ENCODE results near the gene APLNR. TPM values are rescaled to one million over a fixed set of nuclear protein-coding genes. Genes with fewer than 3 reads are reported as not detected.

APLNR gene
- total RNA-seq, 2 experiments from 2014 or later, result not detected

GRCh38 chr11:57192316-57192715 lies 44.7 kb downstream of the APLNR start:
- ChIA-PET CTCF (ENCODE audit: unreplicated experiment) (no interaction called here), POLR2A (no interaction called here)
- H2AFZ ChIP-seq (ENCODE audit: low read length), result no peak overlapping the region
- H3K4me1 ChIP-seq (ENCODE audit: insufficient read depth, low read length, poor library complexity, severe bottlenecking), result no peaks in the 10 kb centered on the region
- no peaks in the 10 kb centered on the region for H3K9me2 ChIP-seq (ENCODE audit: insufficient read depth, low read length)
- no peaks in the 10 kb centered on the region for H4K20me1 ChIP-seq (ENCODE audit: insufficient read depth, low read length)
- no peak overlapping the region for H3K27ac ChIP-seq (ENCODE audit: low read depth, low read length, poor library complexity, severe bottlenecking)
- H3K4me2 ChIP-seq (ENCODE audit: low read length), result no peak overlapping the region
- no peak for TF ChIP-seq EZH2phosphoT487 (IDR thresholded peaks at IDR 0.05; ENCODE audit: borderline replicate concordance, low read depth, low read length)
- TF ChIP-seq CTCF (conservative IDR thresholded peaks at IDR 0.05; ENCODE audit: low read length), result no peak
- intact Hi-C loops (cut with micrococcal nuclease; ENCODE audit: unreplicated experiment), result no loop called here
- H3K36me3 ChIP-seq (ENCODE audit: insufficient read depth, low read length), result no peaks in the 10 kb centered on the region
- H3K79me2 ChIP-seq (ENCODE audit: insufficient read depth, low read depth, low read length), result no peaks in the 10 kb centered on the region
- no TSS peak for BruUV-seq (replicated peaks)
- no peak for DNase-seq (ENCODE audit: low spot score)
- no peaks in the 10 kb centered on the region for H3K9me3 ChIP-seq (ENCODE audit: low read length)
- no peak overlapping the region for H3K4me3 ChIP-seq (ENCODE audit: low read depth, low read length, poor library complexity, severe bottlenecking)

GRCh38 chr11:57191311-57192219 lies 45.5 kb downstream of the APLNR start:
- ChIA-PET POLR2A (no interaction called here), CTCF (ENCODE audit: unreplicated experiment) (no interaction called here)
- TF ChIP-seq CTCF (conservative IDR thresholded peaks at IDR 0.05; ENCODE audit: low read length) (no peak), EZH2phosphoT487 (IDR thresholded peaks at IDR 0.05; ENCODE audit: borderline replicate concordance, low read depth, low read length) (no peak)
- Histone ChIP-seq H3K9me2 (ENCODE audit: insufficient read depth, low read length) (no peaks in the 10 kb centered on the region), H3K4me2 (ENCODE audit: low read length) (no peak overlapping the region), H3K4me3 (ENCODE audit: low read depth, low read length, poor library complexity, severe bottlenecking) (no peak overlapping the region), H4K20me1 (ENCODE audit: insufficient read depth, low read length) (no peaks in the 10 kb centered on the region), H3K4me1 (ENCODE audit: insufficient read depth, low read length, poor library complexity, severe bottlenecking) (no peaks in the 10 kb centered on the region), H3K36me3 (ENCODE audit: insufficient read depth, low read length) (no peaks in the 10 kb centered on the region), H3K79me2 (ENCODE audit: insufficient read depth, low read depth, low read length) (no peaks in the 10 kb centered on the region), H2AFZ (ENCODE audit: low read length) (no peak overlapping the region), H3K9me3 (ENCODE audit: low read length) (no peaks in the 10 kb centered on the region), H3K27ac (ENCODE audit: low read depth, low read length, poor library complexity, severe bottlenecking) (no peak overlapping the region)
- no peak for DNase-seq (ENCODE audit: low spot score)
- BruUV-seq (replicated peaks), result no TSS peak
- intact Hi-C loops (cut with micrococcal nuclease; ENCODE audit: unreplicated experiment), result no loop called here

GRCh38 chr11:57190548-57190947 lies 46.5 kb downstream of the APLNR start:
- no peak for DNase-seq (ENCODE audit: low spot score)
- no peak overlapping the region for H3K4me2 ChIP-seq (ENCODE audit: low read length)
- H2AFZ ChIP-seq (ENCODE audit: low read length), result no peak overlapping the region
- BruUV-seq (replicated peaks), result no TSS peak
- no peaks in the 10 kb centered on the region for H3K36me3 ChIP-seq (ENCODE audit: insufficient read depth, low read length)
- intact Hi-C loops (cut with micrococcal nuclease; ENCODE audit: unreplicated experiment), result no loop called here
- ChIA-PET POLR2A (no interaction called here), CTCF (ENCODE audit: unreplicated experiment) (no interaction called here)
- H3K79me2 ChIP-seq (ENCODE audit: insufficient read depth, low read depth, low read length), result no peaks in the 10 kb centered on the region
- no peak for TF ChIP-seq EZH2phosphoT487 (IDR thresholded peaks at IDR 0.05; ENCODE audit: borderline replicate concordance, low read depth, low read length)
- no peak for TF ChIP-seq CTCF (conservative IDR thresholded peaks at IDR 0.05; ENCODE audit: low read length)
- no peaks in the 10 kb centered on the region for H4K20me1 ChIP-seq (ENCODE audit: insufficient read depth, low read length)
- no peaks in the 10 kb centered on the region for H3K9me2 ChIP-seq (ENCODE audit: insufficient read depth, low read length)
- no peak overlapping the region for H3K4me3 ChIP-seq (ENCODE audit: low read depth, low read length, poor library complexity, severe bottlenecking)
- H3K9me3 ChIP-seq (ENCODE audit: low read length), result no peaks in the 10 kb centered on the region
- H3K4me1 ChIP-seq (ENCODE audit: insufficient read depth, low read length, poor library complexity, severe bottlenecking), result no peaks in the 10 kb centered on the region
- no peak overlapping the region for H3K27ac ChIP-seq (ENCODE audit: low read depth, low read length, poor library complexity, severe bottlenecking)
